B cell (primary cell): ENCODE results near the gene SOAT2. TPM values are rescaled to one million over a fixed set of nuclear protein-coding genes. Genes with fewer than 3 reads are reported as not detected.

ENCODE experiments used
- ATAC-seq: fragments of 200-7000 bp; cut with Tn5 transposase; one replicate; pipeline ENCODE4 v1.10.0; 2021; ENCODE audit warnings: low read depth, mild to moderate bottlenecking, moderate number of reproducible peaks, moderate library complexity
- CTCF ChIA-PET: fragments of 350-600 bp; sonication (Branson Sonifier 250); formaldehyde crosslinking; loops from one replicate; lab custom pipeline; 2021; ENCODE audit warnings: antibody characterized with exemption, inconsistent platforms; lab: Charles Lee
- POLR2A ChIA-PET: fragments of 350-600 bp; sonication (Branson Sonifier 250); formaldehyde crosslinking; loops from one replicate; lab custom pipeline; 2021; ENCODE audit warnings: antibody characterized with exemption; lab: Charles Lee
- DNase-seq: peaks from one replicate; pipeline ENCODE4 v3.0.0; 2013
- H2AFZ ChIP-seq: 2 replicates; pipeline ENCODE4 v1.6.1; 2012; ENCODE audit warnings: mild to moderate bottlenecking, low read depth, low read length; ENCODE audit not compliant: insufficient read depth, poor library complexity, severe bottlenecking
- H3K27ac ChIP-seq, 2 donors: 1 replicate in 1 of 2; 2 replicates in 1 of 2; pipeline ENCODE4 v1.5.1; 2012 to 2013; ENCODE audit warnings: low read length in 2 of 2, mild to moderate bottlenecking in 2 of 2, moderate library complexity in 1 of 2
- H3K27me3 ChIP-seq, 4 experiments: fragments of 200-600 bp in 1 of 4; sonication (generic) in 1 of 4; replicated peaks in 1 of 4; 1 replicate in 2 of 4; 2 replicates in 2 of 4; pipeline versions ENCODE4 v1.6.1 to v1.7.0; 2013 to 2016; ENCODE audit warnings: low read length in 3 of 4, mild to moderate bottlenecking in 2 of 4, mixed read lengths in 1 of 4, moderate library complexity in 1 of 4; ENCODE audit not compliant: insufficient read depth in 4 of 4, control insufficient read depth in 3 of 4; ENCODE audit errors: control extremely low read depth in 1 of 4
- H3K36me3 ChIP-seq, 2 experiments: replicated peaks in 1 of 2; 1 replicate in 1 of 2; 2 replicates in 1 of 2; pipeline versions ENCODE4 v1.6.1 to v1.7.1; 2013; ENCODE audit warnings: low read length in 1 of 2; ENCODE audit not compliant: insufficient read depth in 2 of 2, control insufficient read depth in 1 of 2; ENCODE audit errors: control extremely low read depth in 1 of 2, extremely low read depth in 1 of 2
- H3K4me1 ChIP-seq, 2 donors: fragments of 200-600 bp in 1 of 2; sonication (generic) in 1 of 2; 1 replicate in 1 of 2; 2 replicates in 1 of 2; pipeline versions ENCODE4 v1.5.1 to v1.6.1; 2013 to 2017; ENCODE audit warnings: low read length in 2 of 2; ENCODE audit not compliant: control insufficient read depth in 2 of 2, insufficient read depth in 2 of 2
- H3K4me2 ChIP-seq: replicated peaks from 2 replicates; pipeline ENCODE3; 2012; ENCODE audit warnings: mild to moderate bottlenecking, low read depth, low read length; ENCODE audit not compliant: poor library complexity, severe bottlenecking
- H3K4me3 ChIP-seq, 5 experiments: fragments of 200-600 bp in 1 of 5; sonication (generic) in 1 of 5; 1 replicate in 3 of 5; 2 replicates in 2 of 5; pipeline versions ENCODE4 v1.5.1 to v1.7.0; 2011 to 2016; ENCODE audit warnings: low read length in 4 of 5, mild to moderate bottlenecking in 4 of 5, low read depth in 2 of 5, control low read depth in 1 of 5, moderate library complexity in 1 of 5; ENCODE audit not compliant: insufficient read depth in 1 of 5; ENCODE audit errors: control extremely low read depth in 1 of 5, extremely low read depth in 1 of 5
- H3K79me2 ChIP-seq: fragments of 200-600 bp; sonication (generic); one replicate; pipeline ENCODE4 v1.6.0; 2016; ENCODE audit warnings: low read length; ENCODE audit not compliant: control insufficient read depth, insufficient read depth
- H3K9ac ChIP-seq: fragments of 200-600 bp; sonication (generic); 2 replicates; pipeline ENCODE4 v1.6.1; 2017; ENCODE audit warnings: mild to moderate bottlenecking, low read length, moderate library complexity
- H3K9me3 ChIP-seq, 3 donors: one replicate each; pipeline versions ENCODE4 v1.6.1 to v1.7.1; 2013; ENCODE audit warnings: low read length in 2 of 3; ENCODE audit not compliant: control insufficient read depth in 2 of 3, insufficient read depth in 1 of 3; ENCODE audit errors: control extremely low read depth in 1 of 3
- H4K20me1 ChIP-seq: 2 replicates; pipeline ENCODE4 v1.6.0; 2012; ENCODE audit warnings: mild to moderate bottlenecking, low read length; ENCODE audit not compliant: insufficient read depth, control insufficient read depth, poor library complexity, severe bottlenecking
- H3K27ac Mint-ChIP-seq: one replicate; pipeline ENCODE4 v1.8.0; 2021; ENCODE audit warnings: mixed read lengths
- H3K27me3 Mint-ChIP-seq: one replicate; pipeline ENCODE4 v1.8.0; 2021; ENCODE audit warnings: mixed read lengths
- H3K4me1 Mint-ChIP-seq: one replicate; pipeline ENCODE4 v1.8.0; 2021; ENCODE audit warnings: mixed read lengths
- H3K4me3 Mint-ChIP-seq: one replicate; pipeline ENCODE4 v1.8.0; 2021; ENCODE audit warnings: mixed read lengths
- H3K9me3 Mint-ChIP-seq: one replicate; pipeline ENCODE4 v1.8.0; 2022; ENCODE audit warnings: mixed read lengths; ENCODE audit not compliant: insufficient read depth
- CTCF ChIP-seq: fragments of 200-600 bp; IDR thresholded peaks from one replicate; pipeline ENCODE4 v1.8.0; 2022; ENCODE audit warnings: antibody characterized with exemption, mild to moderate bottlenecking
- EZH2 ChIP-seq: IDR thresholded peaks from 2 replicates; pipeline ENCODE4 v1.6.1; 2012; ENCODE audit warnings: borderline replicate concordance, low read depth, mild to moderate bottlenecking, moderate library complexity, low read length; ENCODE audit not compliant: insufficient read depth, poor library complexity, severe bottlenecking
- WGBS: methylation state at CpG from one replicate; pipeline ENCODE4 v1.1.5; 2013; ENCODE audit warnings: missing lambda C conversion rate; ENCODE audit not compliant: insufficient coverage; 5-methylcytosine and 5-hydroxymethylcytosine counted together
- intact Hi-C: fragments of 100-400 bp; cut with micrococcal nuclease; formaldehyde crosslinking; loops from one replicate; pipeline ENCODE4 v1.10.0; 2022
- polyA plus RNA-seq: library from polyadenylated mRNA; depleted of rRNA; stranded (reverse); fragments of >200 nt; gene quantifications from 2 replicates; pipeline ENCODE4 v1.2.3, GENCODE V29; 2012
- total RNA-seq, 2 donors: library from RNA; stranded (reverse); fragments of 120-200 nt in 1 of 2; gene quantifications; 1 replicate in 1 of 2; 2 replicates in 1 of 2; pipeline versions ENCODE4 v1.2.3 to v1.2.4, GENCODE V29; 2013 to 2022

The SOAT2 gene
- total and polyA plus RNA-seq, 2 donors (not counting 1 experiment from before 2014, with no cell fraction given), result 0.31 TPM; not detected in 1

DNA sequence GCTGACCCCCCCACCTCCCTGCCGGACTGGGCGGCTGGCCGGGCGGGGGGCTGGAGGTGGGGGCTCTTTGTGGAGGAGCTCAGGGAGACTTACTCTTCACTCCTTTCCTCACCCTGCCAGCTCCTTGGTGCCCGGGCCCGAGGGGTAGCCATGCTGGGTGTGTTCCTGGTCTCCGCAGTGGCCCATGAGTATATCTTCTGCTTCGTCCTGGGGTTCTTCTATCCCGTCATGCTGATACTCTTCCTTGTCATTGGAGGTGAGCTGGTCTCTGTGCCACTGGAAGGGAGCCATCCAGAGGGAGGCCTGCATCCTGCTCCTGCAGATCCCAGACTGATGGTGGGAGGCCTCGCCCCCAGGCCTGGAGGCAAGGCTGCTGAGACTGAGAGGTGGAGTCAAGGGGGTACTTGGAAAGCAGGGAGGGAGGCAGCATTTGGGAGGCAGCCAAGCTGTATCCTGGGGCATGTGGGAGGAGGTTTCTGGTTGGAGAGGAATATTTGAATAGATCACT is 19.7 kb downstream of the SOAT2 start:
- H3K27ac ChIP-seq, result no peak overlapping the region
- H3K4me1 ChIP-seq, result no peaks in the 10 kb centered on the region
- H3K9me3 Mint-ChIP-seq, result no peaks in the 10 kb centered on the region
- ChIA-PET POLR2A (no interaction called here), CTCF (interaction anchor here (0.6 kb wide), 1 partner anchor 36 kb away, joined by 3 read pairs; no protein-coding TSS in a partner anchor)
- H3K79me2 ChIP-seq, result no peaks in the 10 kb centered on the region
- H3K27ac Mint-ChIP-seq, result no peak overlapping the region
- H2AFZ ChIP-seq, result no peak overlapping the region
- TF ChIP-seq CTCF (no peak), EZH2 (no peak)
- H3K27me3 Mint-ChIP-seq, result peaks cover 16% of the 10 kb centered on the region
- no peak overlapping the region for H3K4me2 ChIP-seq
- no peaks in the 10 kb centered on the region for H3K9me3 ChIP-seq
- H3K4me3 ChIP-seq, result no peak overlapping the region
- 96% methylated on average over 4 of the region's 10 CpGs for WGBS
- H3K4me1 Mint-ChIP-seq, result no peaks in the 10 kb centered on the region
- H3K4me3 Mint-ChIP-seq, result no peak overlapping the region
- DNase-seq (no peak), ATAC-seq (no peak)
- intact Hi-C loops, result no loop called here
- H4K20me1 ChIP-seq, result no peaks in the 10 kb centered on the region
- no peak overlapping the region for H3K9ac ChIP-seq
- no peaks in the 10 kb centered on the region for H3K36me3 ChIP-seq
- H3K27me3 ChIP-seq, result peaks cover 0 to 2% (median 0%) of the 10 kb centered on the region in 4 experiments

GRCh38 chr12:53123578-53124351 is 20.5 kb downstream of the SOAT2 start:
- H3K4me3 Mint-ChIP-seq, result no peak overlapping the region
- H3K27me3 Mint-ChIP-seq, result peaks cover 16% of the 10 kb centered on the region
- no peak overlapping the region for H3K27ac Mint-ChIP-seq
- no peaks in the 10 kb centered on the region for H3K4me1 Mint-ChIP-seq
- ChIA-PET POLR2A (no interaction called here), CTCF (no interaction called here)
- no peaks in the 10 kb centered on the region for H3K79me2 ChIP-seq
- H3K9me3 ChIP-seq, result no peaks in the 10 kb centered on the region
- TF ChIP-seq EZH2, result no peak
- no peak for TF ChIP-seq CTCF
- H3K4me3 ChIP-seq, result no peak overlapping the region
- no peaks in the 10 kb centered on the region for H3K36me3 ChIP-seq
- no peak overlapping the region for H2AFZ ChIP-seq
- 94% methylated on average over 16 of the region's 16 CpGs for WGBS
- DNase-seq (no peak), ATAC-seq (no peak)
- H3K27ac ChIP-seq, result no peak overlapping the region
- H3K9ac ChIP-seq, result no peak overlapping the region
- H3K4me2 ChIP-seq, result no peak overlapping the region
- H3K9me3 Mint-ChIP-seq, result no peaks in the 10 kb centered on the region
- H3K4me1 ChIP-seq, result no peaks in the 10 kb centered on the region
- no peaks in the 10 kb centered on the region for H4K20me1 ChIP-seq
- peaks cover 0 to 6% (median 0%) of the 10 kb centered on the region in 4 experiments for H3K27me3 ChIP-seq
- intact Hi-C loops, result no loop called here
